Measurements from ENCODE around the gene SCGB1D1. TPM values are rescaled to one million over a fixed set of nuclear protein-coding genes. Genes with fewer than 3 reads are reported as not detected.

The SCGB1D1 gene
- total and polyA plus RNA-seq, 2 of the 8 experiments (the other 6 are each of a cell fraction or from before 2014, with no cell fraction given), result not detected

GRCh38 chr11:62217191-62217748 is 27.3 kb downstream of the SCGB1D1 start (continued):
- TF ChIP-seq CHD7 (IDR thresholded peaks at IDR 0.05; ENCODE audit: insufficient replicate concordance, low read length) (no peak), USF2 (IDR thresholded peaks at IDR 0.05; ENCODE audit: low read length) (no peak), E2F6 (IDR thresholded peaks at IDR 0.05) (no peak), RNF2 (IDR thresholded peaks at IDR 0.05; ENCODE audit: borderline replicate concordance, low read depth, low read length, missing control alignments, poor library complexity, severe bottlenecking) (no peak), TEAD4 (IDR thresholded peaks at IDR 0.05; ENCODE audit: low read depth, low read length) (no peak), NANOG (IDR thresholded peaks at IDR 0.05; ENCODE audit: insufficient read depth, low read depth, low read length, poor library complexity, severe bottlenecking) (no peak)

All from H1 (cell line).